Progenitor cell of endocrine pancreas (in vitro differentiated cells): Measurements from ENCODE around the gene CHIT1. TPM values are rescaled to one million over a fixed set of nuclear protein-coding genes. Genes with fewer than 3 reads are reported as not detected.

Source experiments
- DNase-seq: peaks from one replicate; pipeline ENCODE4 v3.0.0; 2021; ENCODE audit warnings: low spot score; ENCODE audit not compliant: unreplicated experiment
- H3K27ac Mint-ChIP-seq: 2 replicates; pipeline ENCODE4 v1.8.0; 2021; ENCODE audit warnings: mild to moderate bottlenecking, moderate library complexity, mixed read lengths
- H3K27me3 Mint-ChIP-seq: 2 replicates; pipeline ENCODE4 v1.8.0; 2021; ENCODE audit warnings: mixed read lengths
- H3K36me3 Mint-ChIP-seq: 2 replicates; pipeline ENCODE4 v1.8.0; 2022; ENCODE audit warnings: mixed read lengths; ENCODE audit not compliant: insufficient read depth
- H3K4me1 Mint-ChIP-seq: 2 replicates; pipeline ENCODE4 v1.8.0; 2021; ENCODE audit warnings: low read depth, mixed read lengths
- H3K4me3 Mint-ChIP-seq: 2 replicates; pipeline ENCODE4 v1.8.0; 2021; ENCODE audit warnings: low read depth, mild to moderate bottlenecking, moderate library complexity, mixed read lengths
- H3K9me3 Mint-ChIP-seq: 2 replicates; pipeline ENCODE4 v1.8.0; 2021; ENCODE audit warnings: low read depth, mixed read lengths
- total RNA-seq: library from RNA; stranded (reverse); gene quantifications from 2 replicates; pipeline ENCODE4 v1.2.1, GENCODE V29; 2021
- TF ChIP-seq, protein P1 (sequence below): fragments of 200-600 bp; sonication (generic); IDR thresholded peaks from one replicate; pipeline ENCODE4 v1.5.0; 2021; ENCODE audit warnings: antibody characterized with exemption, mild to moderate bottlenecking; ENCODE audit not compliant: unreplicated experiment

The CHIT1 gene
- total RNA-seq, 1 donor from 2014 or later, result 0.14 TPM

DNA sequence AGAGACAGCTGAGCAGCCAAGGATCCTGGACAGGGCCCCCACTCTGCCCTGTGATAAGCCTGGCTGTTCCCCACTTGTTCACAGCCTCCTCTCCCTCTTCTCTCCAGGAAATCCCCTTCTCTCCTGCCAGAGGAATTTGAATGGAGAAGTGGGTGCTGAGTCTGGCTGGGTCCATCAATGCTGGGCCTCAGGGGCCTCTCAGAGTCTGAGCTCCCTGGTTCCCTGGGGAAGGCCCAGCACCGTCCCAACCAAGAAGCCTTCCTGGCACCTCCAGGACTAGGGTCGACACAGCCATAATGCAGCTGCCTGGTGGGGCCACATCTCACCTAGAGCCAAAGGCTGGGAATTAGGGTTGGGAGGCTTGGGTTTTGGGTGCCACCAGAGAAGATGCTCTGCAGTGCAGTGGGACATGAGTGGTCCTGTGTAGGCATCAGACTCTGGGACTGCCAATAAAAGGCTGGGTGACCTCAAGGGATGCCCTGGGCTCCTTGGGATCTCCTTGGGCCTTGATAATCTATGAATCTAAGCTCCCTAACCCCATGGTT is 56.4 kb downstream of the CHIT1 start:
- DNase-seq, result no peak
- Mint-ChIP-seq H3K9me3 (no peaks in the 10 kb centered on the region), H3K4me1 (no peaks in the 10 kb centered on the region), H3K27ac (no peak overlapping the region), H3K36me3 (no peaks in the 10 kb centered on the region), H3K4me3 (no peak overlapping the region), H3K27me3 (peaks cover 57% of the 10 kb centered on the region)
- TF ChIP-seq, protein P1, sequence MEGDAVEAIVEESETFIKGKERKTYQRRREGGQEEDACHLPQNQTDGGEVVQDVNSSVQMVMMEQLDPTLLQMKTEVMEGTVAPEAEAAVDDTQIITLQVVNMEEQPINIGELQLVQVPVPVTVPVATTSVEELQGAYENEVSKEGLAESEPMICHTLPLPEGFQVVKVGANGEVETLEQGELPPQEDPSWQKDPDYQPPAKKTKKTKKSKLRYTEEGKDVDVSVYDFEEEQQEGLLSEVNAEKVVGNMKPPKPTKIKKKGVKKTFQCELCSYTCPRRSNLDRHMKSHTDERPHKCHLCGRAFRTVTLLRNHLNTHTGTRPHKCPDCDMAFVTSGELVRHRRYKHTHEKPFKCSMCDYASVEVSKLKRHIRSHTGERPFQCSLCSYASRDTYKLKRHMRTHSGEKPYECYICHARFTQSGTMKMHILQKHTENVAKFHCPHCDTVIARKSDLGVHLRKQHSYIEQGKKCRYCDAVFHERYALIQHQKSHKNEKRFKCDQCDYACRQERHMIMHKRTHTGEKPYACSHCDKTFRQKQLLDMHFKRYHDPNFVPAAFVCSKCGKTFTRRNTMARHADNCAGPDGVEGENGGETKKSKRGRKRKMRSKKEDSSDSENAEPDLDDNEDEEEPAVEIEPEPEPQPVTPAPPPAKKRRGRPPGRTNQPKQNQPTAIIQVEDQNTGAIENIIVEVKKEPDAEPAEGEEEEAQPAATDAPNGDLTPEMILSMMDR, result no peak

DNA sequence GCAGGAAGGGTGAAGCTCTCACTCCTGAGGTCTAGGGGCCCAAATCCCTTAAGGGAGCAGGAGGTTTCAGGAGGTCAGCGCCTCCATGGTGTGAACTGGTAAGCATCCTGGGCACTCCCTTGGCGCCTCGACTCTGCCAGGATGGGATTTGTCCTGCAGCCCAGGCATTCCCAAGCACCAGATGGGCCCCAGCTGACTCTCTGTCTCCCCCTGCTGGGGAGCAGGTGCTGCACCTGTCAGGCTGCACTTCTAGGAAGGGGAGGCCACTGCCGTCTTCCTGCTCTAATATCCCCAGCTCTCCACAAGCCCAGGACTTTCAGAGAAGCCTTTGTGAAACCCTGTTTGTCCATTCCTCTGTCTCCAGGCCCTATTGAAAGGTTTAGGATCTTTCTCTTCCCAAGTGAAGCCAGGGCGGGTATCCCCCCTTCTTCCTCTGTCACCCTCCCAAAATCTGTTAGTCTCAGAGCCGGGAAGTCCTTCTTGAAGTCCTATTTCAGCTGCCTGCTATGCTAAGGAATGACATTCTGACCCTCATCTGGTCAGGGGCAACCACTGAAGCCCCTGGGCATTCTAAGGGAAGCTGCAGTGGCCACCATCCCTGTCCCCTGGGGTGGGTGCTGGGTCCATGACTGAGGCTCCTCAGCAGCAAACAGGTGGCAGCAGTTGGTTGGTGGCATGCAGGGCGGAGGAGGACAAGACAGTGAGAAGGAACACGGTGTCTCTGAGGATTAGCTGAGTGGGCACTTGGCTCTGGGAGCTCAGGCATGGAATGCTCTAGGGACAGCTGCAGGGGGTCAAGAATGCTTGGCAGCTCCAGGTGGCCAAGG is 57.1 kb downstream of the CHIT1 start:
- H3K4me3 Mint-ChIP-seq, result no peak overlapping the region
- H3K27me3 Mint-ChIP-seq, result peaks cover 50% of the 10 kb centered on the region
- TF ChIP-seq, protein P1, result peak; percentile 81
- no peaks in the 10 kb centered on the region for H3K9me3 Mint-ChIP-seq
- peak; percentile 59 for DNase-seq
- H3K27ac Mint-ChIP-seq, result no peak overlapping the region
- H3K36me3 Mint-ChIP-seq, result no peaks in the 10 kb centered on the region
- H3K4me1 Mint-ChIP-seq, result no peaks in the 10 kb centered on the region

DNA sequence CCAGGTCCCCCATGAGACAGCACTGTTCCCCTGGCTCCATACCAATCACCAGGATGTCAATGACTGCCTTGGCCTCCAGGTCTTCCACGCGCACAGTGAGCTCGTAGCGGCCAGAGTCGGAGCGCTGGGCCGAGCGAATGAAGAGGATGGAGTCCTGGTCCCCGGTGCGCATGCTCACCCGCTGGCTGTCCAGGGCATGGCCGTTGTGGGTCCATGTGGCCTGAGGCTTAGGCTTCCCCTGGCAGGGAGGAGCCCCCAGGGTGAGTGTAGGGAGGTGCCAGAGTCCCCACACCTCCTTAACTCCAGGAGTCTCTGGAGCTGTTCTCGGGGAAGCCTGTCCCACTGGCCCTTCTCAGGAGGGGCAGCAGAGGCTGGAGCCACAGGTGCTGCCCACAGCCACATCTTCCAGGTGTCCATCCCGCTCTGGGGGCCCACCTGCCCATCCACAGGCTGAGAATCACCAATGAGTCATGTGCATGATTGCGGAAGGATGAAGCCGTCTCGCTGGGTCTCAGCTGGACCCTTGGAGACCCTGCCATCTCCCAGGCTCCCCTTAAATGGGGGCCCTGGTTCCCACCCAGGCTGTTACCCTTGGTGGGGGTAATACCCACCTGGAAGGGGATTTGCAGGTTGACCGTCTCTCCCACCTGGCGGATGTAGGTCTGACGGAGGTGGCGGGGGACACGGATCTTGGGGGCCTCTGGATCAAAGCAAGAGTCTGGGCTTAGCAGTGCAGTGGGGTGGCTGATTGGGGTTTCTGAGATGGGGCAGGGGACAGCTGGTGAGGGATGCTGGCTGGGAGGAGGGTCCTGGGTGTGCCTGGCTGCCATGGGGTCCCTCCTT is 57.9 kb downstream of the CHIT1 start:
- Mint-ChIP-seq H3K27me3 (peaks cover 43% of the 10 kb centered on the region), H3K4me1 (no peaks in the 10 kb centered on the region), H3K4me3 (no peak overlapping the region), H3K27ac (no peak overlapping the region), H3K36me3 (no peaks in the 10 kb centered on the region), H3K9me3 (no peaks in the 10 kb centered on the region)
- DNase-seq, result no peak
- TF ChIP-seq, protein P1, result no peak

DNA sequence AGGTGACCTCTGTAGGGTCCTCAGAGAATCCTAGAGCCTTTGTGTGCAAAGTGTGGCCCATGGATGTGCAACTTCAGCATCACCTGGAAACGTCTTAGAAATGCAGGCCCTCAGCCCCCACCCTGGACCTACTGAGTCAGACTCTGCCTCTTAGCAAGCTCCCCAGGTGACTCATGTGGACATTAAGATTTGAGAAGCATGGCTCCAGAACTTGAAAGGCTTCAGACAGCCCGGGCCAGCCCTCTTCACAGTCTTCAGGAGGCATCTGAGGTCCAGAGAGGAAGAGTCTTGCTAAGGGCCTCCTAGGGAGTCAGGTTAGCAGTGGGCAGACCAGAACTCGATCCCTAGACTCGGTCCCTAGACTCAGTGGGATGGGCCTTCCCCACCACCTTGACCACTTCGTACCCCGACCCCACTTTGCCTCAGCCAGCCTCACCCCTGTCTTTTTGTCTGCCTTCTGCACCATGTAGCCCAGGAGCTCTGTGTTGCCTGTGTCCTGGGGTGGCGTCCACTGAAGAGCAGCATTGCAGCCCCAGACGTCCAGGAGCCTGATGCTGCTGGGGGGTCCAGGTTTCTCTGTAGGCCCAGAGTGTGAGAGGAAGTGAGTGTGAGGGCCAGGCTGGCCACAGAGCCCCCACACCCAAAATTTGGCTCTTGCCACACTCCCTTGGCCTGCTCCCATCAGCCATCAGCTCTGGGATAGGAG is 58.7 kb downstream of the CHIT1 start:
- DNase-seq, result no peak
- Mint-ChIP-seq H3K27me3 (peaks cover 43% of the 10 kb centered on the region), H3K27ac (no peak overlapping the region)

More for the DNA sequence above, 58.7 kb downstream of the CHIT1 start:
- no peaks in the 10 kb centered on the region for H3K36me3 Mint-ChIP-seq
- no peaks in the 10 kb centered on the region for H3K4me1 Mint-ChIP-seq
- TF ChIP-seq, protein P1, result no peak
- H3K9me3 Mint-ChIP-seq, result no peaks in the 10 kb centered on the region
- H3K4me3 Mint-ChIP-seq, result no peak overlapping the region
